GM06990 (cell line): Measurements from ENCODE around the gene NF2.

Source experiments
- DNase-seq: peaks from one replicate; pipeline ENCODE4 v3.0.0-alpha.2; 2011; ENCODE audit not compliant: insufficient read length; ENCODE audit errors: extremely low read depth
- H3K27me3 ChIP-seq: replicated peaks from 2 replicates; pipeline ENCODE4 v1.6.0; 2011; ENCODE audit warnings: low read length; ENCODE audit not compliant: control insufficient read depth, insufficient read depth
- H3K36me3 ChIP-seq: 2 replicates; pipeline ENCODE4 v1.5.1; 2011; ENCODE audit warnings: low read length; ENCODE audit not compliant: control insufficient read depth, insufficient read depth
- H3K4me3 ChIP-seq: replicated peaks from 2 replicates; pipeline ENCODE4 v1.5.1; 2011; ENCODE audit warnings: low read depth, mild to moderate bottlenecking, control low read depth, low read length
- CTCF ChIP-seq: IDR thresholded peaks from 2 replicates; pipeline ENCODE4 v1.5.1; 2011; ENCODE audit warnings: low read length, control low read depth, mild to moderate bottlenecking, inconsistent platforms; ENCODE audit not compliant: insufficient read depth, poor library complexity, severe bottlenecking

The NF2 gene

GRCh38 chr22:29684244-29684643, 80.8 kb downstream of the NF2 start:
- Histone ChIP-seq H3K27me3 (no peaks in the 10 kb centered on the region), H3K36me3 (peaks cover 12% of the 10 kb centered on the region), H3K4me3 (no peak overlapping the region)
- TF ChIP-seq CTCF = no peak
- DNase-seq = no peak

- no peak overlapping the region for H3K4me3 ChIP-seq
- no peak for TF ChIP-seq CTCF
- no peaks in the 10 kb centered on the region for H3K27me3 ChIP-seq
- peaks cover 3% of the 10 kb centered on the region for H3K36me3 ChIP-seq
- DNase-seq = no peak
These were observed 85.9 kb downstream of the NF2 start for GRCh38 chr22:29689206-29689879.

- Histone ChIP-seq H3K4me3 (no peak overlapping the region), H3K36me3 (peaks cover 3% of the 10 kb centered on the region), H3K27me3 (no peaks in the 10 kb centered on the region)
These were observed 86.4 kb downstream of the NF2 start for GRCh38 chr22:29689880-29690213.

GRCh38 chr22:29690476-29690875, 87.0 kb downstream of the NF2 start:
- no peak for DNase-seq
- no peak for TF ChIP-seq CTCF
- Histone ChIP-seq H3K36me3 (peaks cover 3% of the 10 kb centered on the region), H3K4me3 (no peak overlapping the region), H3K27me3 (no peaks in the 10 kb centered on the region)

More at GRCh38 chr22:29689880-29690213, 86.4 kb downstream of the NF2 start:
- TF ChIP-seq CTCF = peak; percentile 67
- DNase-seq = no peak

- Histone ChIP-seq H3K27me3 (no peaks in the 10 kb centered on the region), H3K4me3 (no peak overlapping the region), H3K36me3 (peaks cover 6% of the 10 kb centered on the region)
- no peak for TF ChIP-seq CTCF
- no peak for DNase-seq
These were observed 88.3 kb downstream of the NF2 start for GRCh38 chr22:29691636-29692326.

GRCh38 chr22:29692327-29692640, 88.9 kb downstream of the NF2 start:
- Histone ChIP-seq H3K4me3 (no peak overlapping the region), H3K27me3 (no peaks in the 10 kb centered on the region), H3K36me3 (peaks cover 6% of the 10 kb centered on the region)
- TF ChIP-seq CTCF = no peak
- no peak for DNase-seq
